Cerebellar nuclear complex (tissue), 1 donor: ENCODE results near the gene CRHR2.
"Not testable (repeated sequence)": the region's sequence is repeated elsewhere in the genome, so short reads cannot be mapped to it uniquely, and the experiment has no call there.

Source experiments
- DNase-seq, 2 experiments: peaks; one replicate each; lab custom pipeline; 2025; lab: John Stamatoyannopoulos, UW

CRHR2 gene

DNA sequence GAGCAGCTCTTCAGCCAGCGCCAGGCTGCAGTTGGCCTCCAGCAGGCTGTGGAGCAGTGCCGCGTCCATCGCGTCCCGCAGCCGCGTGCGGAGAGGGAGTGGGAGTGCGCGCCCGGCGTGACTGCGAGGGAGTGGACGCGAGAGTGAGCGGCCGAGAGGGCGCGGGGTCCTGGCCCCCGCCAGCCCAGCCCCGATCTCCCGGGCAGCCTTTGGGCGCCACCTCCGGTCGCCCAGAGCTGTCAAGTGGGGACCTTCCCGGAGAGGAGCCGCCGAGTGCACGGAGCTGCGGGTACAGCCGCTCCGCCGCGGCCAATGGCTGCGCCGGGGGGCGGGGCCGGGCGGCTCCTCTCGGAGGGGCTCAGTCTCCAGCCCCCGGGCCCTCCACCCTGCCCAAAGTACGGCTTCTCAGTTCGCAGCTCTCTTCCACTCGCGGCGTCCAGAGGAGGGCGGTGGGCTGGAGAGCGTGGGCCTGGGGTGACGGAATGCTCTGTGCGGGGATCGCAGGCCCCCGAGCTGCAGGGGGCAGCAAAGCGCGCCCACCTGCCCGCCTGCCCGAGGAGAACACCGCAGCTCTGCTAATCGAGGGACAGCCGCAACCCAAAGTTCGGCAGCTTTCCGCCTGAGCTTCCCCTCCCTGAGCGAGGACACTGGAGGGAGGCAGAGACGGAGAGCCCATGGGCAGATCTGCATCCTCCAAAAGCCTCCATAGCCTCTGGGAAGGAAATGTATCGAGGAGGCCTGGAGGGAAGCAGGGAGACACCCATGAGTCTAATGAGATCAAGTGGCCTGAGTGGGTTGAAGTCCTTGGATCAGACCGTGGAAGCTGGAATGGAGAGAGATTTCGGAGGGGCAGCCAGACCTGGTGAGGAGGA lies at the start of gene CRHR2:
Gene CRHR2, minus strand, starts transcription at position 245 of the 872 bp plus-strand sequence. Its CDS starts 176 bp downstream, at position 69.
- no peak for DNase-seq

DNA sequence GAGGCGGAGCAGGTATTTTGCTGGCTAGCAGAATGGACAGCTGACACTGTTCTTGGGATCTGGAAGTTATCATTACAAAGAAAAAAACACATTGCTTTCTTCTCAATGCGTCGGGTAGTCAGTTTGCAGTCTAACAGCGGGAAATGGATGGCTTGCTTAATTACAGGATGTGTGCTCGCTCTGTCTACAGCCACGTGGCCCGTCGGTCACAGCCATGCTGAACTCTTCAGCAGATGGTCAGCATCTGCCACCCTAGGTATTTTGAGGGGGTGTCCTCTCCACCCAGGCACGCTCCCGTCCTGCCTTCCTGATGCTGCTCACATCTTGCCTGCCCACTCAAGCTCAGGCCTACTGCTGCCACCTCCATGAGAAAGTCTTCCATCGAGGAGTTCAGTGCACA lies 49.3 kb upstream of the CRHR2 start:
- no peak for DNase-seq

GRCh38 chr7:30730996-30731395 lies 48.7 kb upstream of the CRHR2 start:
- DNase-seq = no peak

GRCh38 chr7:30730097-30730496 lies 47.8 kb upstream of the CRHR2 start:
- DNase-seq = no peak

GRCh38 chr7:30729642-30730041 lies 47.4 kb upstream of the CRHR2 start:
- DNase-seq = no peak

- no peak for DNase-seq
Measured at GRCh38 chr7:30728591-30729100, 46.4 kb upstream of the CRHR2 start.

DNA sequence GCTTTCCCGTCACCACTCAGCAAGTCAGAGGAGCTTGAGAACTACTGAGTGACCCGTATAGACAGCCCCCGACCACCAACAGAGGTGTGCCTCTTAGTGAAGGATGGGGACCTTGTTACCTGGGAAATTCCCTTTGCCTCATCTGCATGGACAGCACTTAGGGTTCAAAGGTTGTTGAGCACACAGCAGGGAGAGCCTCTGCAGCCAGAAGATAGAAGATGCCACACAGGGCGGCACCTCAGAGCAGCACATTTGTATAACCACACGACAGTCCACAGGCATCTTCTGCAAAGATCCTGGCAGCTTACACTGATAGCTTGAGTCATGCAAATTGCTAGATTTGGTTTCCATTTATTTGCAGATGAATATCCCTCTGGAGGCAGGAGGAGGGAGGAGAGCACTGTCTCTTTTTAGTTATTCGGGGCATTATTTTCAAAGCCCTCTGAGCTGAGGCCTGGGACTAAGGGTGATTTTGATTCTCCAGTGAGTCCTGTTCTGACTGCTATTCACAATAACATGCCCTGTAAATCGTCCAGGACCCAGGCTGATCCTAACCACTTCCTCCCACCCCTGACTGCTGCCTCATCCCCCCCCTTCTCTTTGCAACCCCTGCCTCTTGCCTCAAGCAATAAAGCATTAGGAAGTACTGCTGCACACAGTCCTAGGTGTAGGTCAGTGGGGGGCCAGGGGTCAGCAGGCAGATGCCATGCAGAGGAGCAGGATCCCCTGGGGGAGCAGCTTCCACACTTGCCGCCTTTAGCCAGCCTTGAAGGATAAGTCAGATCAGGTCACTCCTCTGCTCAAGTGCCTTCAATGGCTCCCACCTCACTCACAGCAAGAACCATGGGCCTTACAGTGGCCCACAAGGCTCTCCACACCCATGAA lies 45.0 kb upstream of the CRHR2 start:
- no peak for DNase-seq

DNA sequence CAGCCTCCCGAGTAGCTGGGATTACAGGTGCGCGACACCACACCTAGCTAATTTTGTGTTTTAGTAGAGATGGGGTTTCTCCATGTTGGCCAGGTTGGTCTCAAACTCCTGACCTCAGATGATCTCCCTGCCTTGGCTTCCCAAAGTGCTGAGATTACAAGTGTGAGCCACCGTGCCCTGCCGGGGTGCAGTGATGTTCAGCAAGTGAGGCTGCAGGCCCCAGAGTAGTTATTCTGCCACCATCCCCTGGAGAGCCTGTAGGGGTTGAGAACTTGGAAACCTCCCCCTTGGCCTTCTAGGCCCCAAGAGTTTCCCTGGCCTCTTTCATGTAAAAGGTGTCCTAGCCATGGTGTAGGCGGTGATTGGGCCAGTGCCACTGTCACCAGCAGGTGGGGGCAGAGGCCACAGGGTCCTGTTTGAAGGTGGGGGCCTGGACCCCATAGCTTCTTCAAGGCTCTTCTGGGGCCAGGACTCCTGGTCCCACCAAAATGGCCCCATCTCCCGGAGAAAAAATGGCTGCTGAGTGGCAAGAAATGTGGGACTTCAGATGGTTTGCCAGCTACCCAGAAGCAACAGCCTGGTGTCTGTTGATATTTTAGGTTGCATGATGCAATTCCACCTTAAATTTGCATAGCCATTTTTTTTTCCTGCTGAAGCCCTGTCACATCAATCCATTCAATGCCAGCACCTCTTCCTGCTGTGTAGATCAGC lies 44.2 kb upstream of the CRHR2 start:
- DNase-seq = no peak

DNA sequence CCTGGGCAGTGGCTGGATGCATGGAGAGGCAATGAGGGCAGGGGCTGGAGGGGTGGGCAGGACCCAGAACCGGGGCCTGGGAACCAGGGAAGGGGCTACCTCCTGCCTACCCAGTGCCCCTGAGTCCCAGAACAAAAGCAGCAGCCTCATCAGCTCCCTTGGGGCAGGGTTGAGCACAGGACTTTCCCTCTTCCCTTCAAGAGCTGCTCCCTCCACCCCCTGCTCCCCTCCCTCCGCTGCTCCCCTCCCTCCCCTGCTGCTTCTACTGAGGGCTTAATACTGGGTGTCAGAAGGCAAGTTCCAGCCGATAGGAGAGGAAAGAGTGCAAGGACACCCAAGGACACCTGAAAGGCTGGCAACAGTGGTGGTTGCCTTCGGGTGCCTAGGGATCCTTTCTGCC lies 41.5 kb upstream of the CRHR2 start:
- DNase-seq = no peak

DNA sequence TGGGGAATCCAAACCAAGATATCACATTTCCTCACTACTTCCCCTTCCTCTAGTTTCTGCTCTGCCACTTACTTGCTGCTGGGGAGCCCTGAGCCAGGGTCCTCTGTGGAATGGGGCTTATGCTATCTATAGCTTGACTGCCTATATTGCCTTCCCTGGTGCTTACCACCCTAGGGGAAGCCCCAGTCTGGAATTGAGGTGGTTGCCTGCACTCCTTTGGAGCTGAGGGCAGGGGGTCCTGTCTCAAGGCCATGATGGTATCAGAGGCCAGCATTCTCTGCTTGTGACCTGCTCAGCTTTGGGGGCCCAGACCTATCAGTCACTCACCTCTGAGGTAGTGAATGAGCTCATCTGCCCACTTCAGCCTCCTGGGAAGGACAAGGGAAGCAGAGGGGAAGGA lies 40.4 kb upstream of the CRHR2 start:
- no peak for DNase-seq

DNA sequence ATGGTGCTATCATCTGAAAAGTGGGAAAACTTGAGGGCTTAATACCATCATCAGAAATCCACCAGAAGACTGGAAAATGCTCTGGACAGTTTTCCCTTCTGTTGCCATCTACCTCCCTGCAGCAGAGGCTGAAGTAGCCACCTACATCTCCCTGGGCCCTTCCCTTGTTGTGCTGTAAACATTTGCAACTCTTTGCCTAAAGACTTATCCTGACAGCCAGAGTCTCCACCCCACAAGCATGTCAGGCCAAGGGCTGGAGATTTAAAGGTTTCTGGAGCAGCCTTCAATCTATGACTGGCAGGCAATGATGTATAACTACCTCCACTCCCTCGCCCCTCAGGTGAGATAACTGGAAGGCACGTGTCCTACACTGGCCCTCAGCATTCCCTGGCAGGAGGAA lies 39.9 kb upstream of the CRHR2 start:
- DNase-seq = no peak

DNA sequence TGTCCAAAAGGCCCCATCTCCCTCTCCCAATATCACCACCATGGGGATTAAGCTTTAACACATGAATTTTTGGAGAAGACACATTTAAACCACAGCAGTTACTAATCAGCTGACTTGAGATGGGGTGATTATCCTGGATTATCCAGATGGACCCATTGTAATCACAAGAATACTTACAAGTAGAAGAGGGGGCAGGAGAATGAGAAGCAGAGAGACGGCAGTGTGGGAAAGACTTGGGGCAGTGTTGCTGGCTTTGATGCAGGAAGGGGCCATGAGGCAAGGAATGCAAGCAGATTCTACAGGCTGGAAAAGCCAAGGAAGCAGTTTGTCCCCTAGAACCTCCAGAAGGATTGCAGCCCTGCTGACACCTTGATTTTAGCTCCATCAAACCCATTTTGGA lies 39.0 kb upstream of the CRHR2 start:
- DNase-seq = no peak

GRCh38 chr7:30719434-30719833 lies 37.2 kb upstream of the CRHR2 start:
- DNase-seq = not testable (repeated sequence)

- DNase-seq = no peak
Measured at GRCh38 chr7:30717181-30717580, 34.9 kb upstream of the CRHR2 start.

- no peak for DNase-seq
Measured at GRCh38 chr7:30714129-30714528, 31.9 kb upstream of the CRHR2 start.

DNA sequence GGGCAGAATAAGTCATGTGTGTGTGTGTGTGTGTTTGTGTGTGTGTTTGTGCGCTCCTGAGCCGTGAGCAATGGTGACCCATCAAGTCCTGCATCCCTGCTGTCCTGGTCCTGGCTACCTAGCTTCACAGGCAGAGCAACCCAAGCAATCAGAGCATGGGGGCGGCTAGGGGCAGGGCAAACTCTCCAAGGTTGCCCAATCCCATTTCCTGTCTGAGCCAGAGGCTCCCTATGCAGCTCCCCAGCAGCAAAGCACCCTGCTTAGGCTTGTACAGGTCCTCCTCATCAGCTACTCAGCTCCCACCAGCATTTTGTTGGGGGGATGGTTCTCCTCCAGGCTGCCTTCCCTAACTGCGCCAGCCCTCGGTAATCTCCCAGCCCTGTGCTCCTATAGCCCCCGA lies 31.1 kb upstream of the CRHR2 start:
- DNase-seq = no peak

DNA sequence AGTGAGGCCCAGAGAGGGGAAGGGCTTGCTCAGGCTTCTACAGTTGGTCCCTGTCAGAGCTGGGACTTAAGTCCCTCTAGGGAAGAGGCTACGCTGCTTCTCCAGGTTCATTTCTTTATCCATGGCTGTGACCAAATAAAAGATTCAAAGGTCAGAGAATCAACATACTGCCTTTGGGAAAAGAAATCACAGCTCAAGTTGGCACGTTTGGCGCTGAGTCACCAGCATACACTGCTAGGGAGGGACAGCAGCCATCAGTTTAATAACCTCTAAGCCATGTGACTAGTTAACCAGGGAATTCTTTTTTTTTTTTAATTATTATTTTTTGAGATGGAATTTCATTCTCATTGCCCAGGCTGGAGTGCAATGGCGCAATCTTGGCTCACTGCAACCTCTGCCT lies 28.4 kb upstream of the CRHR2 start:
- DNase-seq = no peak

DNA sequence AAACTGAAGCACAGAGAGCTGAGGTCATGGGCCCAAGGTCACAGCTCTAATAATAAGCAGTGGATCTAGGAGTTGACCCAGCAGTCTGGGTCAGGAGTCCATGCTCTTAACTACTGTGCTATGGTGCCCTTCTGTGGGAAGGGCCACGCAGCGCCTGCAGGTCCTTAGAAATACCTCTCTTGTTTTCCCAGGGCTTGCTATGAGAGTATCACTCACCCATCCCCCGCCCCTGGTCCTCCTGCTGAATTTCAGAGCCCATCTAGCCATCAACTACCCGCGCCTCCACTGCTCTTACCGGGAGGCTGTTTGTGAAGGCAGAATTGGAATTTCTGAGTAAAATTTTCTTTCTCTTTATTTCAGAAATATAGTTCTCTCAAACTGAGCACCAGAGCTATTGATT lies 27.3 kb upstream of the CRHR2 start:
- DNase-seq = no peak

GRCh38 chr7:30708983-30709382 lies 26.7 kb upstream of the CRHR2 start:
- DNase-seq = no peak

GRCh38 chr7:30708412-30708811 lies 26.2 kb upstream of the CRHR2 start:
- DNase-seq = no peak

DNA sequence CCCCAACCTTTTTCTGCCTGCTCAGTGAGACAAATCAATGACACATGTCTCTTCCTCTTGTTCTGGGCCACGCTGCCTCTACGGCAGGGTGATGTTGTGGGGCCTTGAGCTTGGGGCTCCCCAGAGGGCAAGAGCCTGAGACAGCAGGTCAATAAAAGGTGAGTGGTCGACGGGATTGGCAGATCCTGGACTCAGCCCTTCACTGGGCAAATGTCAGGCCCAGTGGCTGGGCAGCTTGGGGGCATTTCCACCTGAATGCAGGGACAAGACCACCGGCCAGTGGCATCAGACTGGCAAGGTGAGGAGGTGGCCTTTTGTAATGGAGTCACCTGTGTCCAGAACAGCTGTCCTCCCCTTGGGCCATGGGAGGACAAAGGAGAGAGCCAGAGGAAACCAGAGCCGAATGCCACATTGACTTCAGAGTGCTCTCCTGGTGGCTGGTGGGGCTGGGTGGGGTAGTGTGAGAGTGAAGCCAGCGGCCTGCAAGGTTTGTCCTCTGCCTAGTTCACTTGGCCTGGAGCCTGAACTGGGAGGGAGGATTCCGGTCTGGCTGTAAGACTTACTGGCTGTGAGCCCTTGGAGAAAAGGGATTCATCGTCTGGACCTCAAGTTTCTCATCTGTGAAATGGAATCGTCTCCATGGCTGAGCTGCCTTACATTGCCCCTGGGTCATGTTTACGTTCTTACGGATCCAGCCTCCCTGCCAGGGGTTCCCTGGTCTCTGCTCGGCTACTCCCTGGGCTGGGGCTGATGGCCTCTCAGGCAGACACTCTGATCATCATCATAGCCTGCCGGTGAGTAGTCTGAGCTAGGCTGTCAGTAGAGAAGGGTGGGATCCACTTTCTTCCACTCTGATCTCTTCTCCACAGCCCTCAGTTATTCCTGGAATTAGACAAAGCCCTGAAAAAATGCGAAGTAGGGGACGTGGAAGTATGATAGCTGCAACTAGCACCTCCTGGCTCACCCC lies 25.4 kb upstream of the CRHR2 start:
- no peak for DNase-seq
